ENCODE data around the gene SLC9A5.

Gene SLC9A5

DNA sequence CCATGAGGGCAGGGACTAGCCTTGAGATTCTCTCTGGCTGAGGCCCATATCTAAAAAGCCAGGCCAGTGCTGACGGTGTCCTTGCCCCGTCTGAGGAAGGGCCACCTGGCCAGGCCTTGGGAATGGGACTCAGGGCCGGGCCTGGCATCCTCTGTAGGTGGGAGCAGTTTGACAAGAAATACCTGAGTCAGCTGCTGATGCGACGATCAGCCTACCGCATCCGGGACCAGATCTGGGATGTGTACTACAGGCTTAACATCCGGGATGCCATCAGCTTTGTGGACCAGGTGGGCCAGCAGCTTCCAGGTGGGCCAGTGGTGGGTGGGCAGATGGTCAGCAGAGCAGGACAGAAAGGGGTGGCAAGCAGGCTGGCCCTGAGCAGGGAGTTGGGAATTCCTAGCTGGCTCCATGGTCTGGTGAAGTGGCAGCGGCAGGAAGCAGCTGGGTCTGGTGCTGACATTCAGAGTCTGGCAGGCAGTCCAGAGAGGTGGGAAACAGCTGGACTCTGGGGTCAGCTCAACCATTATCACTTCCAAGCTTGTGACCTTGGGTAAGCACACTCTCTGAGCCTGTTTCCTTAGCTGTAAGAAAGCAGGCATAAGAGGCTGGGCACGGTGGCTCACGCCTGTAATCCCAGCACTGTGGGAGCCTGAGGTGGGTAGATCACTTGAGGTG lies 9.5 kb downstream of the SLC9A5 start:
- no peak for DNase-seq (ENCODE audit: low read depth)

DNA sequence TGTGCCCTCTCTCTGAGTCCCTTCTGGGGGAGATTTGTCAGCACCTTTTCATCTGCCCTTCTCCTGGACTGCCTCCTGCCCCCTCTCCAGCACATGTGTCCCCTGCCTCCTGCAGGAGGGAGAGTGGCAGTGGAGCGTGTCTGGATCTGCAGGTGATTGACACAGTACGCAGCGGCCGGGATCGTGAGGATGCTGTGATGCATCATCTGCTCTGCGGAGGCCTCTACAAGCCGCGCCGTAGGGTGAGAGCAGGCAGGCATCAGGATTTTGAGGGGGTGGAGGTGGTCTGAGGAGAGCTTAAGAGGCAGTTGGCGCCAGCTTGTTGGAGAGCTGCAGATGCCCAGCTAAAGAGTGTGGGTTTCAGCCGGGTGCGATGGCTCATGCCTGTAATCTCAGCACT lies 10.9 kb downstream of the SLC9A5 start:
- no peak for DNase-seq (ENCODE audit: low read depth)

DNA sequence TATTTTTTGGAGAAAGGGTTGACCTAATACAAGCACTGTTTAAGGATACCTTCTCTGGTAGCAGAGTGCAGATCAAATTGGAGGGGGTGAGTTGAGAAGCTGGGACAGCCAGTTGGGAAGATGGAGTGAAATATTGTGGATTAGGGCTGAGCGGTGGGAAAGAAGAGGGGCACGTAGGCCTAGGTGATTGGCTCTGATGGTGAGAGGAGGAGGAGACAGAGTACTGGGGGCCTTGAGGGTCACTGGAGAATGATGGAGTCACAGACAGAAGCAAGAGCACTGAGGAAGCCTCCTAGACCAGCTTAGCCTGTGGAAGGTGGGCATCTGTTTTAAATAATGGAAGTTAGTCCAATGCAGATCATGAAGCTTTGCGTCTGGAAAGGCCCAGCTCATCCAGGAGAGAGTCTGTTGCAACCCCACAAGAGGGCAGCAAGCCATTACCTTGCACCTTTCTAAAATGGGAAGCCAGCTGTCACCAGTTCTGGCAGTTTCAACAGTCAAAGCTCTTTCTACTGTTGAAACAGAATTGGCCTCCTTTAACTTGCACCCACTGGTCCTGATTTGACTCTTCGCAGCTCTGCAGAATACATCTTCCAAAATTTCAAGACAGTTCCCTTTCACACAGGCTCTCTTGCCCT lies 11.8 kb downstream of the SLC9A5 start:
- DNase-seq (ENCODE audit: low read depth) = no peak

- DNase-seq (ENCODE audit: low read depth) = no peak
Measured at GRCh38 chr16:67263201-67263600, 14.4 kb downstream of the SLC9A5 start.

GRCh38 chr16:67264277-67264676 lies 15.5 kb downstream of the SLC9A5 start:
- DNase-seq (ENCODE audit: low read depth) = no peak

DNA sequence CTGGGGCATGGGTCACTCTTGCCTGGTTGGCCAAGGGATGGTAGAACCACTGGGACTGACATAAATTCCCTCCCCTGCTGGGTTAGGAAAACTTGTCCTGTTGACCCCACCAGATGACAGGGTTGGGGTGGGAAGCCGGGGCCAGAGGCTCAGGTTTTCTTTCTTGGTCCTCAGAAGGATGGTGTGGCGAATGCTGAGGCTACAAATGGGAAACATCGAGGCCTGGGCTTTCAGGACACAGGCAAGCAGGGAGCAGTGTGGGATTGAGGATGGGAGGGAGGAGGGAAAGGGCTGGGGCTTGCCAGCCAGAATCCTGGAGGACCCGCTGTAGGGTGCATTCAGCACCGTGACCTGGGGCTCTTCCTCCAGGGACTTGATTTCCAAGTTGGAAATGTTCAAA lies 16.1 kb downstream of the SLC9A5 start:
- DNase-seq (ENCODE audit: low read depth) = no peak

DNA sequence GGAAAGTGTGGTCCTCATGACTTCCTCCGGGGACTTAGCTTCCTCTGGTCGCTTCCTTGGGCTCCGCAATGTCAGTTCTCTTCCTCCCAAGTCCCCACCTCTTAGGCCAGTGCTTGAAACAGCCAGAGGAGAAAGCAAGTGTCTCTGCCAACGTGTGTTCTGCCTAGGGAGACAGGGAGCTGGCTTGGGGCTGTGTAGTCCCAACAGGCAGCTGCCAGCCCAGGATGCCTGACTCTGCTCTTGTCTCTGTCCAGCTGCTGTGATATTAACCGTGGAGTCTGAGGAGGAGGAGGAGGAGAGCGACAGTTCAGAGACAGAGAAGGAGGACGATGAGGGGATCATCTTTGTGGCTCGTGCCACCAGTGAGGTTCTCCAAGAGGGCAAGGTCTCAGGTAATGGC lies 17.1 kb downstream of the SLC9A5 start:
- no peak for DNase-seq (ENCODE audit: low read depth)

GRCh38 chr16:67268136-67268579 lies 19.4 kb downstream of the SLC9A5 start:
- DNase-seq (ENCODE audit: low read depth) = no peak

DNA sequence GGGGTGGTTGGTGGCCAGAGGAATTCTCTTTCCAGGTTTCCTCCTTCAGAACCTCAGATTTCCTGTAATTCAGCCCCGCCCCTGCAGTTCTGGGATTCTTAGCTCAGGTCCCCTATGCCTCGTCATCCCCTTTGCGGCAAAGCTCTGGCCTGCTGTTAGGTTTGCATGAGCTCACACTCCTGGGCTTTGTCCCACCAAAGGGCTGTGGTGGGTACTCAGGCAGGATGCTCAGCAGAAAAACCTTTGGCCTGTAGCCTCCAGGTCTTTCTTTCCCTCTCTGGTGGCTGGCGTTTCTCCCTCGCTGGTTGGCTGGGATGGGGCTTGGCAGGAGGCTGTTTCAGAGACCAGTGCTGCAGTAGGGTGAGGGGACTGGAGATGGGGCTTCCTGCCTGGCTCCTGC lies 21.0 kb downstream of the SLC9A5 start:
- DNase-seq (ENCODE audit: low read depth) = no peak

GRCh38 chr16:67270931-67271338 lies 22.2 kb downstream of the SLC9A5 start:
- DNase-seq (ENCODE audit: low read depth) = no peak

DNA sequence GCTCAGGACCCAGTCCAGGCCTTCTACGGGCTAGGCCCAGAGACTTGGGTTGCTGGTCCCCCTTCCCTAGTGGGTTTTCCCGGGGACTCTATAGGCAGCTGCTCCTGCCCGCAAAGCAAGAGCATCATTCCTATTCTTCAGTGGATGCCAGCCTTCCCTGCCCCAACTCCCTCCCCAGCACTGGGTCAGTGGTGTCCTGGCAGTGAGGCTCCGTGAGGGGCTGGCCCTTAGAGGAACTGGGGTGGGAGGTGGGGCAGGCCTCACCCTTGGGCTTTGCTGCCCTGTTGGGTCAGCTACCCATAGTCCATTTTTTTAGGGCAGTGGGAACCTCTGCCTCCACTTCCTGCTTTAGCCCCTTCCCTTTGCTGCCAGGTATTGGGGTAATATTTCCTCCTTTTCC lies 22.7 kb downstream of the SLC9A5 start:
- DNase-seq (ENCODE audit: low read depth) = no peak

- DNase-seq (ENCODE audit: low read depth) = no peak
Measured at GRCh38 chr16:67275321-67275720, 26.5 kb downstream of the SLC9A5 start.

DNA sequence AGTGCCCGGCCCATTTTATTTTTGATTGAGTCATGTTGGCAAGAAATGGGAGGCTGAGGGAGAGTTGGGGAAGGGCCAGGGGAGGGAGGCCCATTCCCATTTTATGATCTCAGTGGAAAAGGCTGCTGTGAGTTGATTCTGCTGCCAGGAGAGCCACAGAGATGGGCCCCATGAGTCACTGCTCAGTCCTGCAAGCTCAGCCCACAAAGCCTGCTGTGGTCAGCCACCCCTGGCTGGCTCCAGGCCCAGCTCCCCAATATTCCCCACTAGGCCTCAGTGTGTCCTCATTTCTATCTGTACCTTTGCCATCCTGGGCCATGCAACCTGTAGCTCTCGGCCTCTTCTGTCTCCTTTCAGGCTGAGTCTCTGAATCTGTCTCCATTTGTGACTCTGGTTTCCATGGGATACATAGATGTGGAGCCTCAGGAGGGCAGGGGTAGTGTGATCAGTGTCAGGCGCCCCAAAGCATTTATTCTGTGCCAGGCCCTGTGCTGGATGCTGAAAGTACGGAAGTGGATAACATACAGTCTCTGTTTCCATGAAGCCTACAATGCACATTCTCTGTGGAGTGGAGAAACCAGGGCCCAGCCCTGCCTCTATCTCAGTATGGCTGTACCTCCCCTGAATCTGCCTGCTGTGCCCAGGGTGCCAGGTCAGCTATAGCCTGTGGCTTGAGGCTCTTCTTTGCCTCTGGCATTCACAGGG lies 28.7 kb downstream of the SLC9A5 start:
- no peak for DNase-seq (ENCODE audit: low read depth)

DNA sequence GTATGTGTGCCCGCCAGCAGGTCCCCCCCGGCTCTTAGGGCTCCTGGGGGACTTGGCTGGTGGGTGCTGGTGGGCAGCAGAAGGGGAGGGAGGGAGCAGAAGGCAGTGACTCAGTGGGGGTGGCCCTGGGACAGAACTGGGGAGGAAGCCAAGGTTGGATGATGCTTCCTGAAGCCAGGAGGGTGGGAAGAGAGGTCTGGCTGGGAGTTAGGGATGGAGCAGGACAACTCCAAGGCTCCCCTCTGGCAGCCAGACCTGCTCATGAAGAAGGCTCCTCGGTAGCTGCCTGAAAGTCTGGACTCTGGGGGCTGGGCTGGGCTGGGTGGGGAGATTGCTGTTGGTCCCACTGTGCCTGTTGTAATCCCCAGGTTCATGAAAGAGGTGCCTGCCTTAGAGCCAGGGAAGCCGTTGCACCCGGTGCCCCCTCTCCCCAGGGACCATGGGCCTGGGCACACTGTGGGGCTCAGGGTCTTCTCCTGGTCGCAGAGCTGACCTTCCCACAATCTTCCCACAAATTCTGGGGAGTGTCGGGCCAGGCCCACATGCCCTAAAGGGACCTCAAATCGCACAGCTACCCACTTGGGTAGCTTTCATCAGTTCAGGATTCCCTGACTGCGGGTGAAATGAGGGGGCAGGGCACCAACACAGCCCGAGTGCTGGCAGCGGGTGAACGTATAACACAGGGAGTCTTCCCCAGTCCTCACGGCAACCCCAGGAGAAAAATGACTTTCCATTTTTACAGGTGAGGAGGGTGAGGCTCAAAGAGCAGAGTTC lies 29.4 kb downstream of the SLC9A5 start:
- no peak for DNase-seq (ENCODE audit: low read depth)

- DNase-seq (ENCODE audit: low read depth) = peak; percentile 19
Measured at GRCh38 chr16:67278773-67279295, 30.1 kb downstream of the SLC9A5 start.

- peak; percentile 48 for DNase-seq (ENCODE audit: low read depth)
Measured at GRCh38 chr16:67279296-67280089, 30.7 kb downstream of the SLC9A5 start, which contains the start of gene PLEKHG4. TSS of gene PLEKHG4 (plus strand) at chr16:67279532. CDS start at chr16:67280045, 513 bp downstream.

DNA sequence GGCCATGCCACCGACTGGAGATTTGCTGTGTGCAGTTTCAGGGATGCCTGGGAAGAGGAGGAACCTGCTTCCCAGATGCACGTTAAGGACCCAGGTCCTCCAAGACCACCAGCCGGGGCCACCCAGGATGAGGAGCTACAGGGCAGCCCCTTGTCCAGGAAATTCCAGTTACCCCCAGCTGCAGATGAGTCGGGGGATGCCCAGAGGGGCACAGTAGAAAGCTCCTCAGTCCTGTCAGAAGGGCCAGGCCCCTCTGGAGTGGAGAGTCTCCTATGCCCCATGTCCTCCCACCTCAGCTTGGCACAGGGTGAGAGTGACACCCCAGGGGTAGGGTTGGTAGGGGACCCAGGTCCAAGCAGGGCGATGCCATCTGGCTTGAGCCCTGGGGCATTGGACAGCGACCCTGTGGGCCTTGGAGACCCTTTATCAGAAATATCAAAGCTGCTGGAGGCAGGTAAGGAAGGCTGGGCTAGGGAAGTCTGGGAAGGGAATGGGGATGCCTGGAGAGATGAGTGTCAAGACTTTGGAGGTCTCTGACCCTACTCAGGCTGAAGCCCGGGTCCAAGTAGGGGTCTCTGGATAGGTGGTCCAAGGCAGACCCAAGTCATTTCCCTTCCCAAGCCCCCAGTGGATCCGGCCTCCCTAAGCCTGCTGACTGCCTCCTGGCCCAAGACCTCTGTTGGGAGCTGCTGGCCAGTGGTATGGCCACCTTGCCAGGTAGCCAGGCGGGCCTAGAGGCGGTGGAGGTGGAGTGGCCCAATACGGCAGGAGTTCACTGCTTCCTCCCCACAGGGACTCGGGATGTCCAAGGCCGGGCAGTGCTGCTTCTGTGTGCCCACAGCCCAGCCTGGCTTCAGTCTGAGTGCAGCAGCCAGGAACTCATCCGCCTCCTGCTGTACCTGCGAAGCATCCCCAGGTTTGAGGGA lies 31.6 kb downstream of the SLC9A5 start:
- DNase-seq (ENCODE audit: low read depth) = no peak

- DNase-seq (ENCODE audit: low read depth) = no peak
Measured at GRCh38 chr16:67281536-67282446, 33.0 kb downstream of the SLC9A5 start.

GRCh38 chr16:67282447-67282805 lies 33.6 kb downstream of the SLC9A5 start:
- DNase-seq (ENCODE audit: low read depth) = no peak

Measured in stimulated activated CD8-positive, alpha-beta memory T cell treated with anti-CD3 and anti-CD28 coated beads, Interleukin-7, amount 100 ng/mL, for 24 hours (primary cell).